ENCODE data around the gene CTDSPL.

The CTDSPL gene

GRCh38 chr3:37944391-37944842 is 82.7 kb downstream of the CTDSPL start:
- peak; percentile 15 for DNase-seq

GRCh38 chr3:37945156-37945806 is 83.6 kb downstream of the CTDSPL start:
- DNase-seq, result no peak

- DNase-seq, result no peak
Observed at GRCh38 chr3:37945807-37946530, 84.3 kb downstream of the CTDSPL start.

- DNase-seq, result no peak
Observed at GRCh38 chr3:37946531-37946889, 84.8 kb downstream of the CTDSPL start.

GRCh38 chr3:37949866-37950265 is 88.2 kb downstream of the CTDSPL start:
- DNase-seq, result no peak

GRCh38 chr3:37952564-37952963 is 90.9 kb downstream of the CTDSPL start:
- no peak for DNase-seq

- no peak for DNase-seq
Observed at GRCh38 chr3:37953226-37953625, 91.5 kb downstream of the CTDSPL start.

GRCh38 chr3:37953707-37954394 is 92.2 kb downstream of the CTDSPL start:
- DNase-seq, result no peak

GRCh38 chr3:37954881-37955280 is 93.2 kb downstream of the CTDSPL start:
- no peak for DNase-seq

GRCh38 chr3:37955918-37956707 is 94.4 kb downstream of the CTDSPL start:
- no peak for DNase-seq

GRCh38 chr3:37956723-37957538 is 95.3 kb downstream of the CTDSPL start:
- DNase-seq, result no peak

GRCh38 chr3:37957539-37957936 is 95.9 kb downstream of the CTDSPL start:
- no peak for DNase-seq

- no peak for DNase-seq
Observed at GRCh38 chr3:37961622-37962431, 100.1 kb downstream of the CTDSPL start.

GRCh38 chr3:37963016-37963415 is 101.3 kb downstream of the CTDSPL start:
- no peak for DNase-seq

GRCh38 chr3:37963635-37964034 is 102.0 kb downstream of the CTDSPL start:
- no peak for DNase-seq

- DNase-seq, result no peak
Observed at GRCh38 chr3:37964146-37964545, 102.5 kb downstream of the CTDSPL start.

- no peak for DNase-seq
Observed at GRCh38 chr3:37964716-37965115, 103.0 kb downstream of the CTDSPL start.

GRCh38 chr3:37967260-37967881 is 105.7 kb downstream of the CTDSPL start:
- DNase-seq, result peak; percentile 67

- no peak for DNase-seq
Observed at GRCh38 chr3:37968199-37968598, 106.5 kb downstream of the CTDSPL start.

GRCh38 chr3:37968813-37969595 is 107.3 kb downstream of the CTDSPL start:
- DNase-seq, result no peak
